CD4-positive, CD25-positive, alpha-beta regulatory T cell (primary cell): ENCODE results near the gene TBCB. TPM values are rescaled to one million over a fixed set of nuclear protein-coding genes. Genes with fewer than 3 reads are reported as not detected.

Experiments
- ATAC-seq, 2 donors: fragments of 150-1000 bp; cut with Tn5 transposase; one replicate each; pipeline ENCODE4 v1.10.0; 2021; ENCODE audit warnings: low read depth in 2 of 2, moderate number of reproducible peaks in 2 of 2, moderate library complexity in 1 of 2
- DNase-seq, 3 donors: peaks; one replicate each; pipeline versions ENCODE4 v3.0.0 to v3.0.0-alpha.2; 2012 to 2022; ENCODE audit warnings: mixed read lengths in 1 of 3
- H3K27ac ChIP-seq: one replicate; pipeline ENCODE4 v1.7.0; 2013; ENCODE audit warnings: mild to moderate bottlenecking, low read length; ENCODE audit not compliant: insufficient read depth, poor library complexity, severe bottlenecking
- H3K27me3 ChIP-seq: one replicate; pipeline ENCODE4 v1.7.0; 2013; ENCODE audit warnings: low read length; ENCODE audit not compliant: control insufficient read depth, insufficient read depth
- H3K36me3 ChIP-seq: one replicate; pipeline ENCODE4 v1.7.0; 2013; ENCODE audit warnings: mild to moderate bottlenecking, low read length, moderate library complexity; ENCODE audit not compliant: control insufficient read depth, insufficient read depth
- H3K4me1 ChIP-seq: 2 replicates; pipeline ENCODE4 v1.7.0; 2013; ENCODE audit warnings: mild to moderate bottlenecking, low read length; ENCODE audit not compliant: insufficient read depth, control insufficient read depth, poor library complexity, severe bottlenecking
- H3K4me3 ChIP-seq: one replicate; pipeline ENCODE4 v1.7.0; 2013; ENCODE audit warnings: low read depth, mild to moderate bottlenecking, low read length, moderate library complexity
- H3K9me3 ChIP-seq, 2 experiments: 1 replicate in 1 of 2; 2 replicates in 1 of 2; pipeline ENCODE4 v1.7.0; 2013; ENCODE audit warnings: low read length in 2 of 2, mild to moderate bottlenecking in 1 of 2, moderate library complexity in 1 of 2; ENCODE audit not compliant: control insufficient read depth in 2 of 2
- H3K27ac Mint-ChIP-seq, 3 donors: one replicate each; pipeline ENCODE4 v1.8.0; 2020 to 2022; ENCODE audit warnings: mild to moderate bottlenecking in 3 of 3, mixed read lengths in 3 of 3, moderate library complexity in 2 of 3
- H3K27me3 Mint-ChIP-seq: one replicate; pipeline ENCODE4 v1.8.0; 2022; ENCODE audit warnings: mild to moderate bottlenecking, mixed read lengths
- H3K36me3 Mint-ChIP-seq: one replicate; pipeline ENCODE4 v1.8.0; 2020; ENCODE audit warnings: mixed read lengths
- H3K4me1 Mint-ChIP-seq, 4 donors: one replicate each; pipeline ENCODE4 v1.8.0; 2020 to 2022; ENCODE audit warnings: mixed read lengths in 4 of 4, mild to moderate bottlenecking in 1 of 4
- H3K4me3 Mint-ChIP-seq, 4 donors: one replicate each; pipeline ENCODE4 v1.8.0; 2020 to 2022; ENCODE audit warnings: mild to moderate bottlenecking in 4 of 4, mixed read lengths in 4 of 4, moderate library complexity in 3 of 4
- H3K9me3 Mint-ChIP-seq, 7 donors: one replicate each; pipeline ENCODE4 v1.8.0; 2020 to 2022; ENCODE audit warnings: mixed read lengths in 7 of 7, mild to moderate bottlenecking in 3 of 7, moderate library complexity in 2 of 7
- polyA plus RNA-seq, 4 donors: library from polyadenylated mRNA; unstranded; fragments of 300-500 nt; fragmentation: Illumina TruSeq; gene quantifications; one replicate each; pipeline ENCODE4 v1.2.3, GENCODE V29; 2021
- total RNA-seq: library from RNA; stranded (reverse); gene quantifications from one replicate; pipeline ENCODE4 v1.2.3, GENCODE V29; 2022

TBCB gene
- total and polyA plus RNA-seq, 5 donors from 2014 or later = 129 to 346 (median 260) TPM

DNA sequence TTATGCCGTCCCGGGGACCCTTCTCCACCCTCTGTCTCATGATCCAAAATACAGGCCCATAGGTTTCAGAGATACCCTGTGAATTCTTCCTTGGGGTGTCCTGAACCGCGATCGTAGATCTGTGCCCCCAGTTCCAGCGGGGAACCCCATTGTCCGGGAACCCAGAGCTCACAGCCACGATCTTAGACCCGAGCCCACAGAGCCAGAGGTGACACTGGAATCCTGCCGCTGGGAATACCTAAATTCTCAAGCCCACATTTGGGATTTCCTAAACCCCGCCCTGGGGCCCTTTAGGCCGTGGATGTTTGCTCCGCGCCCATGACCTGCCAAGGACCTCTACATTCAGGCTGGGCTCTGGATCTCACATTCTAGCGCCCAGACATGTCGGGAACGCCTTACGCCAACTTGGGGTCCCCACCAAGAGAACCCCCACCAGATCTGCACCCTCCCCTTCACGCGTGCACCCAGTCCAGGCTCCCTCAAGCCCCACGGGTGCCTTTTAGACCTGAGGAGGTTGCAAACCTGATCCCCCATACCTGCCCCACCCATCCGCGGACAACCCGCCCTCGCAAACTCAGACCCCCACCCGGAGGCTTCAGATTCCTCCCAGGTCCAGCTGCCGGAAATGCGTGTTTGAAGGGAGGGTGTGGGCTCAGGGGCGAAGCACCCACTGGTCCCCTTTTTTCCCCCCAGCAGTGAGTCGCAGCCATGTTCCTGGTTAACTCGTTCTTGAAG, 25.2 kb downstream of the TBCB start:
- Mint-ChIP-seq H3K9me3 (peaks cover 0 to 4% (median 0%) of the 10 kb centered on the region in 7 donors), H3K4me3 (peak overlapping the region; percentile 89 to 94 (median 92)), H3K4me1 (peaks cover 8 to 20% (median 14%) of the 10 kb centered on the region in 4 donors), H3K36me3 (peaks cover 18% of the 10 kb centered on the region), H3K27ac (peak overlapping the region; percentile 90 to 95 (median 91)), H3K27me3 (no peaks in the 10 kb centered on the region)
- Histone ChIP-seq H3K27me3 (no peaks in the 10 kb centered on the region), H3K27ac (peak overlapping the region; percentile 81), H3K36me3 (peaks cover 21% of the 10 kb centered on the region), H3K4me3 (peak overlapping the region; percentile 88), H3K4me1 (peaks cover 18% of the 10 kb centered on the region), H3K9me3 (no peaks in the 10 kb centered on the region)
- ATAC-seq = peak; percentile 13 to 20
- peak in 2 of 3 donors; percentile 52 to 74 for DNase-seq

GRCh38 chr19:36141039-36141927, 26.0 kb downstream of the TBCB start:
- H3K36me3 ChIP-seq = peaks cover 29% of the 10 kb centered on the region
- no peaks in the 10 kb centered on the region for H3K27me3 Mint-ChIP-seq
- H3K9me3 ChIP-seq = no peaks in the 10 kb centered on the region
- H3K4me3 ChIP-seq = peak overlapping the region; percentile 88
- ATAC-seq (peak; percentile 77 to 83), DNase-seq (peak; percentile 83 to 89 (median 88))
- peaks cover 25% of the 10 kb centered on the region for H3K36me3 Mint-ChIP-seq
- peaks cover 8 to 20% (median 14%) of the 10 kb centered on the region in 4 donors for H3K4me1 Mint-ChIP-seq
- peak overlapping the region; percentile 89 to 96 (median 92) for H3K4me3 Mint-ChIP-seq
- H3K27ac ChIP-seq = peak overlapping the region; percentile 81
- peaks cover 0 to 4% (median 0%) of the 10 kb centered on the region in 7 donors for H3K9me3 Mint-ChIP-seq
- peaks cover 18% of the 10 kb centered on the region for H3K4me1 ChIP-seq
- H3K27ac Mint-ChIP-seq = peak overlapping the region; percentile 81 to 95 (median 91)
- no peaks in the 10 kb centered on the region for H3K27me3 ChIP-seq

DNA sequence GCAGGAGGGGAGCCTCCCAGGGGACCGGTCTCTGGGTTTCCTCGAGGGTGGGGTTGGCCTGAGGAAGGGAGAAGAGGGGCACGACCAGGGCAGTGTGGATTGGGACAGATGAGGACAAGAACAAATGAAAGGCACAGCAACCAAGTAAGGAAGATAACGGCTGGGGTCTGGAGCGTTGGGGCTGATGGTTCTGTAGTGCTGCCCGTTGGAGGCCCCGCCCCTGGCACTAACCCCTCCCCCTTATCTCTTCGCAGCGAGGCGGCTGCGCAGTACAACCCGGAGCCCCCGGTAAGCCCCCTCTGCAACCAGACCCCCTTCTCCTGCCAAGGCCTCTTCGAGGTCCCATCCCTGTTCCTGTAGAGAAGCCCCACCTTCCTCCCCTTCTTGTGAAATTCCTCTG, 26.8 kb downstream of the TBCB start:
- peaks cover 31% of the 10 kb centered on the region for H3K36me3 Mint-ChIP-seq
- H3K27ac Mint-ChIP-seq = peak overlapping the region in 2 of 3 donors; percentile 31 to 91
- Histone ChIP-seq H3K27ac (peak overlapping the region; percentile 81), H3K9me3 (no peaks in the 10 kb centered on the region), H3K4me1 (peaks cover 18% of the 10 kb centered on the region), H3K36me3 (peaks cover 37% of the 10 kb centered on the region), H3K27me3 (no peaks in the 10 kb centered on the region), H3K4me3 (no peak overlapping the region)
- peak overlapping the region in 2 of 4 donors; percentile 72 to 92 for H3K4me3 Mint-ChIP-seq
- no peaks in the 10 kb centered on the region for H3K27me3 Mint-ChIP-seq
- DNase-seq = no peak
- H3K4me1 Mint-ChIP-seq = peaks cover 8 to 16% (median 15%) of the 10 kb centered on the region in 4 donors
- no peak for ATAC-seq
- peaks cover 0 to 4% (median 0%) of the 10 kb centered on the region in 7 donors for H3K9me3 Mint-ChIP-seq

- Histone ChIP-seq H3K9me3 (no peaks in the 10 kb centered on the region), H3K36me3 (peaks cover 39% of the 10 kb centered on the region), H3K27me3 (no peaks in the 10 kb centered on the region), H3K4me1 (peaks cover 18% of the 10 kb centered on the region), H3K27ac (no peak overlapping the region), H3K4me3 (no peak overlapping the region)
- peaks cover 34% of the 10 kb centered on the region for H3K36me3 Mint-ChIP-seq
- no peaks in the 10 kb centered on the region for H3K27me3 Mint-ChIP-seq
- H3K9me3 Mint-ChIP-seq = peaks cover 0 to 4% (median 0%) of the 10 kb centered on the region in 7 donors
- peaks cover 8 to 18% (median 15%) of the 10 kb centered on the region in 4 donors for H3K4me1 Mint-ChIP-seq
- H3K4me3 Mint-ChIP-seq = peak overlapping the region in 3 of 4 donors; percentile 44 to 72 (median 48)
- peak overlapping the region in 1 of 3 donors; percentile 89 for H3K27ac Mint-ChIP-seq
- no peak for ATAC-seq
- DNase-seq = no peak
Measured at GRCh38 chr19:36142496-36142895, 27.2 kb downstream of the TBCB start.

DNA sequence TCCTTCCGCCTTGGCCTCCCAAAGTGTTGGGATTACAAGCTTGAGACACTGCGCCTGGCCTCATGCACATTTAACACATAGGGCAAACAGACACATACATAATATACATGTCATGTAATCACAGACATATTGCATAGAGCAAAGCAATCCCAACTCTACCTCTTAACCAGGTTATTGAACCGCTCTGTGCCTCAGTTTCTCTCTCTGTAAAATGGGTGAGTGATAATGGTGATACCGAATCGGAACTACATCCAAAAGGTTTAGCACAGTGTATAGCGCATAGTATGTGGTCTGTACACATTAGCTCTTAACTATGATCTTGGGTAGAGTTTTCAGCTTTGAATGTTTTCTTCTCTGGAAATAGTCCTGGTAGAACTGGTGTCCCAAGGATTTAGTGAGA, 29.4 kb downstream of the TBCB start:
- no peaks in the 10 kb centered on the region for H3K9me3 ChIP-seq
- Mint-ChIP-seq H3K4me3 (no peak overlapping the region), H3K9me3 (peaks cover 0 to 4% (median 0%) of the 10 kb centered on the region in 7 donors), H3K27me3 (no peaks in the 10 kb centered on the region), H3K27ac (no peak overlapping the region), H3K36me3 (peaks cover 45% of the 10 kb centered on the region), H3K4me1 (peaks cover 8 to 19% (median 14%) of the 10 kb centered on the region in 4 donors)
- H3K36me3 ChIP-seq = peaks cover 55% of the 10 kb centered on the region
- H3K4me1 ChIP-seq = peaks cover 13% of the 10 kb centered on the region
- ATAC-seq (no peak), DNase-seq (no peak)
- no peak overlapping the region for H3K4me3 ChIP-seq
- H3K27me3 ChIP-seq = no peaks in the 10 kb centered on the region
- H3K27ac ChIP-seq = no peak overlapping the region

- Histone ChIP-seq H3K9me3 (no peaks in the 10 kb centered on the region), H3K27ac (no peak overlapping the region), H3K4me3 (no peak overlapping the region), H3K27me3 (no peaks in the 10 kb centered on the region), H3K36me3 (peaks cover 51% of the 10 kb centered on the region), H3K4me1 (no peaks in the 10 kb centered on the region)
- H3K27me3 Mint-ChIP-seq = no peaks in the 10 kb centered on the region
- H3K4me3 Mint-ChIP-seq = no peak overlapping the region
- DNase-seq = no peak
- peaks cover 0 to under 1% (median 0%) of the 10 kb centered on the region in 7 donors for H3K9me3 Mint-ChIP-seq
- no peak for ATAC-seq
- peaks cover 39% of the 10 kb centered on the region for H3K36me3 Mint-ChIP-seq
- peaks cover 0 to 6% (median 5%) of the 10 kb centered on the region in 4 donors for H3K4me1 Mint-ChIP-seq
- peak overlapping the region; percentile 20 to 70 (median 38) for H3K27ac Mint-ChIP-seq
Measured at GRCh38 chr19:36149673-36150406, 34.6 kb downstream of the TBCB start.

- H3K36me3 ChIP-seq = peaks cover 45% of the 10 kb centered on the region
- ATAC-seq (no peak), DNase-seq (no peak)
- Mint-ChIP-seq H3K27me3 (no peaks in the 10 kb centered on the region), H3K4me3 (no peak overlapping the region), H3K4me1 (peaks cover 0 to 6% (median 5%) of the 10 kb centered on the region in 4 donors), H3K27ac (peak overlapping the region in 1 of 3 donors; percentile 40), H3K9me3 (no peaks in the 10 kb centered on the region), H3K36me3 (peaks cover 35% of the 10 kb centered on the region)
- no peak overlapping the region for H3K27ac ChIP-seq
- H3K4me3 ChIP-seq = no peak overlapping the region
- no peaks in the 10 kb centered on the region for H3K27me3 ChIP-seq
- no peaks in the 10 kb centered on the region for H3K4me1 ChIP-seq
- no peaks in the 10 kb centered on the region for H3K9me3 ChIP-seq
Measured at GRCh38 chr19:36150586-36150985, 35.3 kb downstream of the TBCB start.
